ENCODE results near the gene FNDC3A. TPM values are rescaled to one million over a fixed set of nuclear protein-coding genes. Genes with fewer than 3 reads are reported as not detected.

FNDC3A gene
- polyA plus RNA-seq, 1 of the 3 experiments (the other 2 are of a cell fraction): 27.7 TPM

GRCh38 chr13:48979892-48980291 is 4.2 kb downstream of the FNDC3A start (continued):
- TF ChIP-seq CHD2 (IDR thresholded peaks at IDR 0.05; ENCODE audit: low read length, partially characterized antibody): no peak
- no peak for TF ChIP-seq NFIC (IDR thresholded peaks at IDR 0.05; ENCODE audit: borderline replicate concordance)
- TF ChIP-seq GABPA (IDR thresholded peaks at IDR 0.05; ENCODE audit: low read depth): no peak
- TF ChIP-seq CTCF (IDR thresholded peaks at IDR 0.05): no peak
- TF ChIP-seq FOXM1 (IDR thresholded peaks at IDR 0.05; ENCODE audit: low read depth): no peak
- TF ChIP-seq ZBTB33 (IDR thresholded peaks at IDR 0.05; ENCODE audit: borderline replicate concordance, low read depth): no peak

- ChIA-PET CTCF (no interaction called here), POLR2A (no interaction called here)
- H3K9me3 ChIP-seq: no peaks in the 10 kb centered on the region
- no peak overlapping the region for H3K27ac ChIP-seq (ENCODE audit: low read depth in 2 of 2, low read length in 1 of 2)
- DNase-seq: no peak
- H3K79me2 ChIP-seq (ENCODE audit: insufficient read depth): peaks cover 100% of the 10 kb centered on the region
- peaks cover 0 to 32% of the 10 kb centered on the region in 2 experiments for H3K36me3 ChIP-seq (replicated peaks in 1 of 2; ENCODE audit: control insufficient read depth in 1 of 2, insufficient read depth in 2 of 2, low read length in 1 of 2)
- peaks cover 7 to 27% of the 10 kb centered on the region in 2 experiments; a peak in 2 of 4 replicates for H3K4me1 ChIP-seq (ENCODE audit: control insufficient read depth in 1 of 2, insufficient read depth in 2 of 2, low read depth in 1 of 2, low read length in 1 of 2)
- no peak overlapping the region for H3K4me3 ChIP-seq (ENCODE audit: low read depth in 2 of 2, low read length in 1 of 2)
- H3F3A ChIP-seq (replicated peaks; ENCODE audit: insufficient read depth): peaks cover 31% of the 10 kb centered on the region
- no peak overlapping the region for H2AFZ ChIP-seq (ENCODE audit: low read depth)
- peaks cover 60% of the 10 kb centered on the region for H4K20me1 ChIP-seq (ENCODE audit: insufficient read depth)
- H3K27me3 ChIP-seq (ENCODE audit: insufficient read depth): no peaks in the 10 kb centered on the region
- no peaks in the 10 kb centered on the region for H3K9me2 ChIP-seq
- H3K4me2 ChIP-seq: no peak overlapping the region
- no peak overlapping the region for H3K9ac ChIP-seq
- 100% methylated on average over 1 of the region's 1 CpG for WGBS (ENCODE audit: low lambda C conversion rate)
- TF ChIP-seq TEAD4 (IDR thresholded peaks at IDR 0.05; ENCODE audit: borderline replicate concordance, insufficient read depth) (no peak), FOSL2 (IDR thresholded peaks at IDR 0.05; ENCODE audit: borderline replicate concordance, low read depth) (no peak), SMC3 (IDR thresholded peaks at IDR 0.05; ENCODE audit: low read depth, low read length) (no peak), FOXM1 (IDR thresholded peaks at IDR 0.05; ENCODE audit: low read depth) (no peak), USF1 (IDR thresholded peaks at IDR 0.05; ENCODE audit: borderline replicate concordance, low read depth) (no peak), ZBTB33 (IDR thresholded peaks at IDR 0.05; ENCODE audit: borderline replicate concordance, low read depth) (no peak), REST (IDR thresholded peaks at IDR 0.05; ENCODE audit: low read depth, low read length) (no peak), GABPA (IDR thresholded peaks at IDR 0.05; ENCODE audit: low read depth) (no peak), IRF3 (IDR thresholded peaks at IDR 0.05; ENCODE audit: low read depth, low read length) (no peak), POLR2AphosphoS5 (IDR thresholded peaks at IDR 0.05; ENCODE audit: low read depth, low read length) (no peak), RXRA (IDR thresholded peaks at IDR 0.05; ENCODE audit: borderline replicate concordance, low read depth) (no peak), CHD2 (IDR thresholded peaks at IDR 0.05; ENCODE audit: low read length, partially characterized antibody) (no peak), EP300 (IDR thresholded peaks at IDR 0.05; ENCODE audit: borderline replicate concordance in 1 of 2, low read depth in 1 of 2, low read length in 1 of 2) (no peak), PBX3 (IDR thresholded peaks at IDR 0.05) (no peak)
Measured at GRCh38 chr13:48983331-48983730, 7.6 kb downstream of the FNDC3A start.

Measured in SK-N-SH (cell line).